GM18505 (cell line): ENCODE data around the gene CR1L.
"Not testable (repeated sequence)": the region's sequence is repeated elsewhere in the genome, so short reads cannot be mapped to it uniquely, and the experiment has no call there.

Experiments used
- ATAC-seq: cut with Tn5 transposase; IDR thresholded peaks from one replicate; pipeline ENCODE4 v1.9.1; 2021; ENCODE audit not compliant: unreplicated experiment
- POLR2A ChIP-seq: IDR thresholded peaks from 4 replicates; pipeline ENCODE4 v1.6.1; 2011; ENCODE audit warnings: borderline replicate concordance; ENCODE audit not compliant: insufficient read depth, insufficient read length; ENCODE audit errors: extremely low read depth

Gene CR1L

GRCh38 chr1:207755846-207756693 is 111.1 kb downstream of the CR1L start:
- no peak for ATAC-seq
- no peak for TF ChIP-seq POLR2A

- ATAC-seq: no peak
- no peak for TF ChIP-seq POLR2A
Measured at GRCh38 chr1:207762622-207763021, 117.7 kb downstream of the CR1L start.

- TF ChIP-seq POLR2A: no peak
- no peak for ATAC-seq
Measured at GRCh38 chr1:207763091-207763490, 118.2 kb downstream of the CR1L start.

- ATAC-seq: no peak
- no peak for TF ChIP-seq POLR2A
Measured at GRCh38 chr1:207763972-207764371, 119.0 kb downstream of the CR1L start.

- TF ChIP-seq POLR2A: no peak
Measured at GRCh38 chr1:207766569-207766968, 121.6 kb downstream of the CR1L start.

GRCh38 chr1:207770514-207770913 is 125.6 kb downstream of the CR1L start:
- ATAC-seq: not testable (repeated sequence)

More at GRCh38 chr1:207766569-207766968, 121.6 kb downstream of the CR1L start:
- no peak for ATAC-seq
